ENCODE measurements around the gene PRPF8. TPM values are rescaled to one million over a fixed set of nuclear protein-coding genes. Genes with fewer than 3 reads are reported as not detected.

Gene PRPF8
- total RNA-seq, 6 experiments from 2014 or later = 224 to 285 (median 248) TPM

GRCh38 chr17:1718362-1719165, 33.9 kb upstream of the PRPF8 start:
- DNase-seq = no peak
- Mint-ChIP-seq H3K27ac (peak overlapping the region; percentile 100), H3K4me3 (peak overlapping the region; percentile 94), H3K9me3 (no peaks in the 10 kb centered on the region), H3K27me3 (ENCODE audit: insufficient read depth) (peaks cover 9% of the 10 kb centered on the region), H3K36me3 (ENCODE audit: low read depth) (peaks cover 10% of the 10 kb centered on the region), H3K4me1 (ENCODE audit: low read depth) (peaks cover 24% of the 10 kb centered on the region)
- no peak for TF ChIP-seq CTCF (IDR thresholded peaks at IDR 0.05)

GRCh38 chr17:1716912-1717695, 32.4 kb upstream of the PRPF8 start:
- no peaks in the 10 kb centered on the region for H3K9me3 Mint-ChIP-seq
- DNase-seq = peak; percentile 99
- H3K4me3 Mint-ChIP-seq = peak overlapping the region; percentile 94
- peak overlapping the region; percentile 100 for H3K27ac Mint-ChIP-seq
- peaks cover 34% of the 10 kb centered on the region for H3K4me1 Mint-ChIP-seq (ENCODE audit: low read depth)
- H3K27me3 Mint-ChIP-seq (ENCODE audit: insufficient read depth) = peaks cover 11% of the 10 kb centered on the region
- no peak for TF ChIP-seq CTCF (IDR thresholded peaks at IDR 0.05)
- peaks cover 24% of the 10 kb centered on the region for H3K36me3 Mint-ChIP-seq (ENCODE audit: low read depth)

- H3K4me1 Mint-ChIP-seq (ENCODE audit: low read depth) = peaks cover 42% of the 10 kb centered on the region
- peak overlapping the region; percentile 100 for H3K27ac Mint-ChIP-seq
- peak overlapping the region; percentile 94 for H3K4me3 Mint-ChIP-seq
- peaks cover 33% of the 10 kb centered on the region for H3K36me3 Mint-ChIP-seq (ENCODE audit: low read depth)
- peak; percentile 33 for TF ChIP-seq CTCF (IDR thresholded peaks at IDR 0.05)
- H3K9me3 Mint-ChIP-seq = no peaks in the 10 kb centered on the region
- H3K27me3 Mint-ChIP-seq (ENCODE audit: insufficient read depth) = peaks cover 11% of the 10 kb centered on the region
- peak; percentile 100 for DNase-seq
These were observed 31.6 kb upstream of the PRPF8 start for GRCh38 chr17:1716076-1716911.

- Mint-ChIP-seq H3K36me3 (ENCODE audit: low read depth) (peaks cover 36% of the 10 kb centered on the region), H3K4me1 (ENCODE audit: low read depth) (peaks cover 47% of the 10 kb centered on the region), H3K27ac (peak overlapping the region; percentile 79), H3K27me3 (ENCODE audit: insufficient read depth) (peaks cover 14% of the 10 kb centered on the region), H3K4me3 (peak overlapping the region; percentile 91), H3K9me3 (no peaks in the 10 kb centered on the region)
- TF ChIP-seq CTCF (IDR thresholded peaks at IDR 0.05) = no peak
- DNase-seq = no peak
These were observed 31.1 kb upstream of the PRPF8 start for GRCh38 chr17:1715803-1716075.

- Mint-ChIP-seq H3K4me3 (peak overlapping the region; percentile 91), H3K9me3 (no peaks in the 10 kb centered on the region), H3K4me1 (ENCODE audit: low read depth) (peaks cover 51% of the 10 kb centered on the region), H3K27me3 (ENCODE audit: insufficient read depth) (peaks cover 19% of the 10 kb centered on the region), H3K27ac (peak overlapping the region; percentile 79), H3K36me3 (ENCODE audit: low read depth) (peaks cover 36% of the 10 kb centered on the region)
- DNase-seq = peak; percentile 93
- TF ChIP-seq CTCF (IDR thresholded peaks at IDR 0.05) = no peak
These were observed 30.5 kb upstream of the PRPF8 start for GRCh38 chr17:1714980-1715802.
